Measurements from ENCODE around the gene NLRP6.
A peak's percentile ranks its signal among the peaks of the same experiment; 100 is the strongest.
"Not testable (repeated sequence)": the region's sequence is repeated elsewhere in the genome, so short reads cannot be mapped to it uniquely, and the experiment has no call there.

The NLRP6 gene

DNA sequence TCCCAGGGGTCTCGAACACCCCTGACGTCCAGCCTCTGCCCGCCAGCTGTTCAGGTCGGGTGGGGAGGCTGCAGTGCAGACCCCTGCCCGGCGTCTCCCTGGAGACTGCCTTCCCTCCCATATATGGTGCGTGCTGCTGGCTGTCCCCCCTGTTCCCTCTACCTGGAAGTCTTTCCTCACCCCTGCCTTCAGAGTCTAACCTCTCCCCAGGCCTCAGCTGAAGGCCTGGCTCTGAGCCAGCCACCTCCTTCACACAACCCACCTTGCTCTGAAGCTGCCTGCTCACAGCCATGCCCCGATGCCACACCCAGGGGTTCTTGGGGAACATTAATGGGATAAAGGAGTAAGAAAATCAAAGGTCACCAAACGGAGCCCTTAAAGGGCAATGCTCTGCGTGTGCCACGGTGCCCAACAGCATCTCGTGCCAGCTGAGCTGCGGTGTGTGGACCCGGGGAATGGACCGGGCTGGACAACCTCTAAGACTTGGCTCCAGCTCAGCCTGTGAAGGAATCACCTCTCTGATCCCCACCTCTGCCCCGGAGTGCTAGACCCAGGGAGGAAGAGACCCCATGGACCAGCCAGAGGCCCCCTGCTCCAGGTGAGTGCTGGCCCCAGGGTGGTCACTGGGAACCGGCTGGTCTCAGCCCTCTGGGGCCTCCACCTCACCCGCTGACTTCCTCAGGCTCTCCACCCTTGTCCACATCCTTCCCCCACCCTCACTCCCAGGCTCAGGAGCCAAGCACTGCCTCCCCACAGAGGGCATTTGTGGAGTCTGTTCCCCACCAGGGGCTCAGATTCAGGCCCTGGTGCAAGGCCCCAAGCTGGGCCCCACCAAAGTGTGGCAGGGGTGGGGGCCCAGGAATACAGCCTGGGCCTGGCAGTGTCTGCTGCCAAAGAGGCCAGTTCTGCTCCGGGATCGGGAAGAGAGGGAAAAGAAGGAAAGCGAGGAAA is at the start of gene NLRP6:
TSS of gene NLRP6 (plus strand) at position 407 of the 951 bp plus-strand sequence. CDS start at position 570, 163 bp downstream.
- no peak for DNase-seq

DNA sequence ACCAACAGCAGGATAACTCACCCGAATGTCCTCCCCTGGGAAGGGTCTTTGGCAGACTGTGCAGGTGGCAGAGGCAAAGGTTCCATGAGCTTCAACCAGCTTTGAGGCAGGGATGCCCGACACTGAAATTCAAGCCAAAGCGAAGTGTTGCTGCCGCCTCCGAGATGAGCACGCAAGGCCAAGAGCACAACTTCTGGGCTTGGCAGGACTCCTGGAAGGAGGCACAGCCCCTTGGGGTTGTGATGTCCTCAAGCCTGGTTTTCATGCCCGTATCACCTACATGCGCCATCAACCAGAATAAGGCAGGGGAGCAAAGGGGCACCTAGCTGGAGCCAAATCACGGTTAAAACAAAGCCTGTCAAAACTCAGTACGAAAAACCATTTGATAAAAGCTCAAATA is 47.8 kb upstream of the NLRP6 start:
- no peak for DNase-seq

DNA sequence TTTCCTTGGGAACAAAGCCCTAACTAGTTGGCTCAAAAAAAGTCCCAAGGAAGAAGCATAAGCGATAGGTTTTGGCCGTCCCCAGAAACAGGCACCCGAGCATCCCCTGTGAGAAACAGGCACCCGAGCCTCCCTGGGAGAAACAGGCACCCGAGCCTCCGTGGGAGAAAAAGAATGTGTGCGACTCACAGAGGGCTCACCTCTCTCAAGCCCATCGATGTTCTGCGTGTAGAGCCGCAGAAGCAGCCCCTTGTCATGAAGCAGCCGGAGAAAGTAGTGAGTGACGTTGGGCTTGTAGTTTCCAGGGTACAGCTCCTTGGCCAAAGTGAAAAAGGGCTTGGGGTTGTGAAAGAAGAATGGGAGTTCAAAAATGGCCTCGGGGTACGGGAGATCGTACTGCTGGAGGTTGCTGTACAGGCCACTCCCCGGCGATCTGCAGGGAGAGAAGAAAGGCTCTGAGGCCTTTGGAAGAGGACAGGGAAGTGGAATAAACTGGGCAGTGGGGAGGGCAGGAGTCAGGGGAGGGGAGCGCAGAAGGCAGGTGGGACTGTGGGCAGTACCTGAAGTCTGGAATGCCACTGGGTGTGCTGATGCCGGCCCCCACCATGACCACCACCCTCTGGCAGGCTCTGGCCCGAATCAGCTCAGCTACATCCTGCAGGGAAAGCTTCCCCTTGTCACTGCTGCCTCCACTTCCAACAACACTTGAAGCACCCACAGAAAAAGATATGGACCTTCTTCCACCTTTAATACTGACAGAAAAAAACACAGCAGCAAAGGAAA is 45.2 kb upstream of the NLRP6 start:
- no peak for DNase-seq

DNA sequence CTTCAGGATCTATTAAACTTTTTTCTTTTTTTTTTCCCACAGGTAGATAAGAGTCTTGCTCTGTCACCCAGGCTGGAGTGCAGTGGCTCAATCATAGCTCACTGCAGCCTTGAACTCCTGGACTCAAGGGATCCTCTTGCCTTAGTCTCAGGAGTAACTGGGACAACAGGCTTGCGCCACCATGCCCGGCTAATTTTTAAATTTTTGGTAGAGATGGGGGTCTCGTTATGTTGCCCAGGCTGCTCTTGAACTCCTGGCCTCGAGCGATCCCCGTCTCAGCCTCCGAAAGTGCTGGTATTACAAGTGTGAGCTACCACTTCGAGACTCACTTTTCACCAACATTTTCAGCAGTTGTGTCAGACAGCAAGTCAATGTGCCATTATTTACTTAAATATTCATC is 43.0 kb upstream of the NLRP6 start:
- no peak for DNase-seq

DNA sequence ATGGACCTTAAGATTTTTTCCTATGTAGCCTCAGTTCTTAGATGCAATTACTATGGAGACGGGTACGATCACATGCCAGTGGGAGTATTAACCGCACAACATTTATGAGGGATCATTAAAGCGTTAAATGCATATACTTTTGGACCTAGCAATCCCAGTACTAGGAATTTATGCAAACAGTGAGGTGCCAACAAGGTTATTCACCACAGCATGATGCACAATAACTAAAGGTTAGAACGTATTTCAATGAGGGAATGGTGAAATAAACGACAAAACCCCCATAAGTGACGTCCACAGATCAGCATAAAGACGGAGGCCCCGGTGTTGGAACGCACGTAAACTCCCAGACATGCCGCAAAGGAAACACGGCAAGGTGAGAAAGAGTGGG is 42.6 kb upstream of the NLRP6 start:
- peak in 1 of 56 donors; percentile 57 for DNase-seq

DNA sequence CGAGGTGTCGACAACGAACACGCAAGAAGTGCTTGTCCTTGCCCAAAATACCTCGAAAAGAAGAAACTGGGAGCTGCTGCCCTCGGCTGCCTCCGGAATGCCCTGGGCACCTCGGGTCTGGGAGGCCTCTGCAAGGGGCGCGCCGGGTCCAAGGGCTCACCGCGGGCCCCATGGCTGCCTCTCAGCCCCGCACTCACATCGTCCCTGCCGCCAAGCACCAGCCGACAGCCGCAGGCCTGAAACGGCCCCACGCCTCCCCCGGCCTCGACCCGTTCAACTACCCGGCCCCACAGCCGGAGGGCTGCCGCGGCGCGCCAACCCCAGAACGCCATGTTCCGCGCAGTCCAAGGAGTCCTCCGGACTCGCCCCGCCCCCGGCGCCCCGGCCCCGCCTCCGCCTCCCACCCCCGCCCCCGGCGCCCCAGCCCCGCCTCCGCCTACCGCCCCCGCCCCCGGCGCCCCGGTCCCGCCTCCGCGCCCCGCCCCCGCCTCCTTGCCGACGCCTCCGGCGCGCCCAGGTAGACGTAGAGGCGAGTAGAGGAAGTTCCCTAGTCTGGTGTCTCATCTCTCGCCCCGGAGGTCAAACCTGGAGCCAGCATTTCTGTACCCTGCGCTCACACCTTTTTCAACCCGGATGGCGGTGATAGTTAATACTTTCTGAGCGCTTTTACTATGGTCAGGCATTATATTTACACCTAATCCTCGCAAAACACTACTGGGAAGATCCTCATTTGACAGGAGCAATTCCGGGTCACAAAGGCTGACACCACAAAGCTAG is 42.0 kb upstream of the NLRP6 start, which contains the start of gene SIRT3:
TSS of gene SIRT3 (minus strand) at position 346 of the 777 bp plus-strand sequence. CDS start at position 332, 14 bp downstream.
- peak in 52 of 56 donors; percentile 24 to 88 (median 70) for DNase-seq

DNA sequence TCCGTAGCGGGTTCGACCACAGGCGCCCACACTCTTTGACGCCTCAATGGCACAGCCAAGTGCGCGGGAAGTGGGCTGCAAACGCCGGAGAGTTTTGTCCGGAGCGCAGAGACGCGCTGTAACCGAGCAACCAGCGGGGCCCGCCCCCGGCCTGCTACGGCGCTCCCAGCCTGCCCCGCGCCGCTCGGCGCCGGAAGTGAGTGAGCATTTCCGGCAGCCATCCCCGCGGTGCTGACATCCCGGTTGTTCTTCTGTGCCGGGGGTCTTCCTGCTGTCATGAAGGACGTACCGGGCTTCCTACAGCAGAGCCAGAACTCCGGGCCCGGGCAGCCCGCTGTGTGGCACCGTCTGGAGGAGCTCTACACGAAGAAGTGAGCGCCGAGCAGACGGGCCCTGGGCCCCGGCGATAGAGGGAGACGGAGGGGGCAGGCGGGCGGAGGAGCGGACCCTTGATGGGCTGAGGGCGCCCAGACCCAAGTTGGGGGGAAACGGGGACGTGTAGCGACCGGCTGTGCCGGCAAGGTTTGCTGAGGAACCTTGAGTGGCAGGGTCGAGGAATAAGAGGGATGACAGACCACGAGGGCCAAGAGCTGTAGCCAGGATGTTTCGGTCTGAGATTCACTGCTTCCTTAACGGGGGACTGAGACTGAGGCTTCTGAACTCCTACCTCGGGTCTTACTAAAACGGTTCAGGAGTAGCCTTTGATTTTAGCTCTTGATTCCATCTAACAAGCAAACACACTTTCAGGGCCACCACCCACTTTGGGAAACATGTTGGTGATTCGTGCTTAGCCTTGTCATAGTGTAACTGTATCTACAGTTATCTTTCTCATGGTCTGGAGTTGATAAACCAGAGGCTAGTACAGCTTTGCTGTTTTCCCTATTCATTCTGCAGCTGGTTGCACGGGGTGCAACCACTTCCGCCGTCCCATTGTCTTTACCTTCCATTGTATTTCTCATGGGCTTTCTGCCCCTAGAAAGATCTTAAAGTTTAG is 41.1 kb upstream of the NLRP6 start, which contains the start of gene PSMD13:
TSS of gene PSMD13 (plus strand) at position 203 of the 994 bp plus-strand sequence. CDS start at position 277, 74 bp downstream.
- DNase-seq = peak in 54 of 56 donors; percentile 28 to 89 (median 78)

DNA sequence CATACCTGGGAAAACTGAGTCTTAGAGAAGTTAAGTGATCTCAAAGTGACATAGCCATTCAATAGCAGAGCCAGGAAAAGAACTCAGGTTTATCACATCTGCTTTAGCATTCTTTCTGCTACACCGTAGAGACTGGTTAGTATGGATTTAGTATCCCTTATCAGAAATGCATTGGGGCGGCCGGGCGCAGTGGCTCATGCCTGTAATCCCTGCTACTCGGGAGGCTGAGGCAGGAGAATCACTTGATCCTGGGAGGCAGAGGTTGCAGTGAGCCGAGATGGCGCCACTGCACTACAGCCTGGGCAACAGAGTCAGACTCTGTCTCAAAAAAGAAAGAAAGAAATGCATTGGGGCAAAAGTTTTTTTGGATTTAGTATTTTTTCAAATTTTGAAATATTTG is 39.9 kb upstream of the NLRP6 start:
- not testable (repeated sequence) for DNase-seq

DNA sequence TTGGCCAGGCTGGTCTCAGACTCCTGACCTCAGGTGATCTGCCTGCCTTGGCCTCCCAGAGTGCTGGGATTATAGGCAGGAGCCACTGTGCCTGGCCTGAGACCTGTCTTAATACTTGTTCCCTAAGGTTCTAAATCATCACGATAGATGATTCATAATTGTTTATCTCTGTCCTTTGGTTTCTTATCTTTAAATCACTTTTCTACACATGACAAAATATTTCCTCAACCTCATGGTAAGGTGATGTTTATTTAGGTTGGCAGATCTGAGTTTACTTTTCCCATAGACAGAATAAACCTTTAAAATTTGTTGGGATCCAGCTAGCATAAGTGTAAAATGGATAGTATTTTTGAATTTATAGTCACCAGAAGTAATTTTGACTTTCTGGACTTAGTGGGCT is 37.9 kb upstream of the NLRP6 start:
- no peak for DNase-seq

DNA sequence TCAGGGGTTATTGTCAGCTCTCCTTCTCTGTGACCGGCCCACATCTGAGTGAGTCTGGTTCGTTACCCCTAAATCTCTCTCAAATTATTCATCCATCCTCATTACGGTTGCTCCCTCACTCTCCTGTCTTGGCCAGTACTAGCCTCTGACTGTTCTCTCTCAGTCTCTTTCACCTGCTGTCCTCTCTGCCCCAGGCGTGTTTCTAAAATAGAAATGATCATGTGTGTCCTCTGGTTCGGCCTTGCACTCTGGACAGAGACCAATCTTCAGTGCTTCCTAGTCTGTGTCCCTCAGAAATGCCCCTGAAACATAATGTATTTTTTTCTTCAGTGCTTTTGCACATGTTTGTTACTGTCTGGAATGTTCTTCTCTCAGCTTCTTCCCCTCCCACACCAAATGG is 36.6 kb upstream of the NLRP6 start:
- no peak for DNase-seq

DNA sequence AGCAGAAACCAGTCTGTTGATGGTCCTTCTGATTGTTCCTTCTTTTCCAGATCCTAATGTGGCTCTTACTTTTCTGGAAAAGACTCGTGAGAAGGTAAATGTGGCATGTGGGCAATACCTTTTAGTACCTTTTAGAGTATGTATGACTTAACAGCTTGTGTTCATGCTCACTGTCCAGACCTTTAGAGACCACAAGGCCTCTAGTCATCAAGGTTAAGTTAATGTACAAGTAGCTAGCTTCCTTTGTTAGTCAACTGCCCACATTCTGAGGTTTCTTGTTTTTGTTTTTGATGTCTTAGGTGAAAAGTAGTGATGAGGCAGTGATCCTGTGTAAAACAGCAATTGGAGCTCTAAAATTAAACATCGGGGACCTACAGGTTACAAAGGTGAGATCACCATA is 33.8 kb upstream of the NLRP6 start:
- no peak for DNase-seq

DNA sequence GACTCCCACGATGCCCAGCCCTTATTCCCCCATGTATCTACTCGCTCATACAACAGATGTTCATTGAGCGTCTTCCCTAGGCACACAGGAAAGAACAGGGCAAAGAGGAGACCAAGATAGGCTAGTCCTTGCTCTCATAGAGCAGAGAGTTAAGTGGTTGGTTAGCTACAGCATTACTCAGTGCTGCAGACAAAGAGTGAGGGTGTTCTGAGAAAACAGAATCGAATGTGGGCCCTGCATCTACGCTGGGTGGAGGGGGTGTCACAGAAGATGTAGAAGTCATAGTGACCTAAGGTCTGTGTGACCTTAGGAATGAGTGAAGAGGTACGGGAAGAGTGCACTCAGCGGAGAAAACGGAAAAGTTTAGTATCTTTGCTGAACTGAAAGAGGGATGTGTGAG is 29.1 kb upstream of the NLRP6 start:
- no peak for DNase-seq

DNA sequence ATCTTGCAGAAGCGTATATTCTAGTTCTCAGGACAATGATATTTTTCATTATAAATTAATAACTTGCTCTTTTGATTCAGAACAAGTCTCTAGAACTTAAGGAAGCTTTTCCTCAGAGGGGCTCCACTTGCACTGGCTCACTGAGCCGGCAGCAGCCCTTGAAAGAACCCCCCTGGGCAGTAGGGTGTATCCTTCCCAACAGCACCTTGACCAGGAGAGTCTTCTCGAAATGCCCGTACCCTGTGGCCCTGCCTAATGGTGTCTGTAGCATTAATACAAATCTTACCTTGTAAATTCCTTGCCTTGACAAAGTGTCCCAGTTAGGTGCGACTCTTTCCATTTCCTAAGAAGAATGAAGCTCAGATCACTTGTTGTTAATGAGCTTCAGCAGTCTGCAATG is 27.9 kb upstream of the NLRP6 start:
- no peak for DNase-seq

DNA sequence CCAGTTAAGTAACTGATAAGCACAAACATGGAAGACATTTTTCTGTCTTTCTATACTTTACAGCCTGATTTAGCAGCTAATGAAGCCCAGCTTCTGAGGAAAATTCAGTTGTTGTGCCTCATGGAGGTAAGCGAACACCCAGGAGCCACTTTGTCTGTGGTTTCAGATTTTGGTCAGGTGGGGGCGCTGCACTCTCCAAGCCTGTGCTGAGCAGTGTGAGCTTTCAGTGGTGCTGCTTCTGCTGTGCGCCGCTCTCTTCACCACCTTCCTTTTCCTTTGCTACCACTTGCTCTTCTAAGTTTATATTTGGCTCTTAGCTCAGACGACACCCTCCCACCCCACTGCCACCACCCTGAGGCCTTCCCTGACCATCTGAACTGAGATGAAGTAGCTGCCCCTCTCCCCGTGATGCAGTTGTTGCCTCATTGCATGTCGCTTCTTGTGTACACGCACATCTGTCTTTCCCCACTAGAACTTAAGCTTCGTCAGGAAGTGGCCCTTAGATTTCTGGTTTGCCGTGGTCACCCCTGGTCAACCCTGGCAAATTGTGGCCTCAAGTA is 27.4 kb upstream of the NLRP6 start:
- peak in 14 of 56 donors; percentile 5 to 60 (median 22) for DNase-seq

DNA sequence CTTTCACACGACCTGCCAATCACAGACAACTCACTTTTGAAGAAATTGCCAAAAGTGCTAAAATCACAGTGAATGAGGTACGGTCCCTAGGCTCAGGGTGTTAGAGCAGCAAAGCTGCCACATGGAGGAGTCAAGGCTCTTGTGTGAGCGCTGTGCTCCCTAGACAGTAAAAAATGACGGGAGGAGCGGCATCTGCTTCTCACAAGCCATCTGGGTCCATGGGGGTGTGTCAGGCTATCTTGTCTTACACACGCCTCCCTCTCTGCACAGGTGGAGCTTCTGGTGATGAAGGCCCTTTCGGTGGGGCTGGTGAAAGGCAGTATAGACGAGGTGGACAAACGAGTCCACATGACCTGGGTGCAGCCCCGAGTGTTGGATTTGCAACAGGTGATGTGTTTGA is 26.7 kb upstream of the NLRP6 start:
- DNase-seq = no peak

DNA sequence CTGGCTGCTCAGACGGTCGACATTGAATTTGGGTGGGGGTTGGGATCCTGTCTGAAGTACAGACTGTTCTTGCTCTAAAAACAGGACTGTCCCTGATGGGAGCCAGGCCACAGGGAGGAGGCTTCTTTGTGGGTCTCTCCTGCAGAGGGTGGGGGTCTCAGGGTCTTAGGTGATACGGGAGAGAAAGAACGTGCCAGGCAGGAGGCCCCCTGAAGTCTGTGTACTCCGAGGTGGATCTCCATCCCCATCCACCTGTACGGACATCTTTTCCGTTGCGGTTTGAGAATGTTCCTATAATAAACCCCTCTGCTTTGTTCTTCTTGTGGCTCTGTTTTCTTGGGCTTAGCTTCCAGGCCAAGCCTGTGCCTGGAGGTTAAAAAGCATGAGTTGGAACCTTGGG is 25.5 kb upstream of the NLRP6 start:
- DNase-seq = no peak

DNA sequence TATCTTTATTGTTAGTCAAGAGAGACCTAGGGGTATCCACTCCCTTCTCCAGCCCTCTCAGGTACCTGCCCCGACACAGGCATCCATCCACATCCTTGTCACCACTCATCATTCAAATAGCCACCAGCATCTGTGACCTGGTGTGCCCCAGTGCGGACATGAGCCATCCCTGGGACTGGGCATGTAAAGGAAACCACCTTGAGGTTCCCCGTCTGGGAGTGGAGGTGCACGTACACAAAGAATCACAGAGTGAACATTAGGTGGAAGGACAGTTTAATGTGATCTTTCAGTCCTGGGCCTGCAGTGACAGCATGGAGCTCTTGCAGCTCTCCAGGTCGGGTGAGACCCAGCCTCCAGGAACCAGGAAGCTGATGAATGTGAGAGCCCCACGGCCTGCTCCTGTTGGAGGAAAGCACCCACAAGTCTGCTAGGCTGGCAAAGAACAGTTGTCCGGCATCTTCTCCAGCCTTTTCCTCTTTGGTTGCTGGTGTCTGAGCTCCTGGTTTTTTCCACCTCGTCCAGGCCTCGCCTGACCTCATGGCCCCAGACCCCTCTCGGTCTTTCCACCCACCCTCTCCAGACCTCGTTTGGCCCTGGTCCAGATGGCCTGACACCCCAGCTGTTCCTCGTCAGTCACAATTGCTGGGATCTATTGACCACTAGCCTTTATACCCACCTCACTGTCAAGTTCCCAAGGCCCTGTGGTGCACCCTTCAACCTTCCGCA is 24.9 kb upstream of the NLRP6 start:
- DNase-seq = no peak

DNA sequence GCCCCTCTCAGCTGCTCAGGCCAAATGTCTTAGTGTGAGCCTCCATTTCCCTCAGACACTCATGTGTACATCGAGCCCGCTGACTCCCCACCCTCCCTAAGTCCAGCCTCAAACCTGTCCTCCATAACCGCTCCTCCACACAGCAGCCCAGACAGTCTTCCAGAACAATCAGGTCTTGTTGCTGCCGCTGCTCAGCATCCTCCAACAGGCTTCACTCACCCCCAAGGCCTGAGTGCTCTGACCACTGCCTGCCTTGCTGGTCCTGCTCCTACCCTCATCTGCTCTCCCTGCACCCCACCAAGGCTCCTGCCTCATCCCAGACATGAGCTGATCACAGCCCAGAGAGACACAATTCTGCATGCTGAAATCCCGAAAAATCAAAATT is 24.3 kb upstream of the NLRP6 start:
- no peak for DNase-seq

DNA sequence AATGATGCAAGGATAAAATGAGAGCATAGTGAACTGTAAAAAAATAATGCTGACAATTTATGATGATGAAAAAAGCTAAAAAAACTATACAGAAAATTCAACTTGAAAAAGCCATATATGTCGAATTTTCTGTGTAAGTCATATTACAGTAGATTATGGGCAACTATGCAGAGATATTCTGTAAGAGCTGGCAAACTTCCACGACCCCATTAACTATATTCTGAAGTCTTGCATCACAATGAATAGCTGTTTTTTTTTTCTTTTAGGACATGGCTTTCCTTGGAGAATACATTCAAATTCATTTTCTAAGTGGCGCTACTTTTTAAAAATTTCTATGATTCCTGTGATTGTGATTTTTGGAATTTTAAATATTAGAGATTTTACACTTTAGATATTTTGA is 23.0 kb upstream of the NLRP6 start:
- DNase-seq = no peak
